PC-9 (cell line): ENCODE data around the gene NDUFS6.
"Not testable (repeated sequence)": the region's sequence is repeated elsewhere in the genome, so short reads cannot be mapped to it uniquely, and the experiment has no call there.

ENCODE experiments used
- CTCF ChIP-seq: fragments of 200-600 bp; sonication (generic); conservative IDR thresholded peaks from 2 replicates; pipeline ENCODE4 v1.6.1; 2017; ENCODE audit warnings: mixed run types, antibody characterized with exemption, mild to moderate bottlenecking, moderate library complexity
- EZH2 ChIP-seq: fragments of 200-600 bp; sonication (generic); IDR thresholded peaks from 2 replicates; pipeline ENCODE4 v1.8.0; 2017; ENCODE audit warnings: antibody characterized with exemption, low read depth

DNA sequence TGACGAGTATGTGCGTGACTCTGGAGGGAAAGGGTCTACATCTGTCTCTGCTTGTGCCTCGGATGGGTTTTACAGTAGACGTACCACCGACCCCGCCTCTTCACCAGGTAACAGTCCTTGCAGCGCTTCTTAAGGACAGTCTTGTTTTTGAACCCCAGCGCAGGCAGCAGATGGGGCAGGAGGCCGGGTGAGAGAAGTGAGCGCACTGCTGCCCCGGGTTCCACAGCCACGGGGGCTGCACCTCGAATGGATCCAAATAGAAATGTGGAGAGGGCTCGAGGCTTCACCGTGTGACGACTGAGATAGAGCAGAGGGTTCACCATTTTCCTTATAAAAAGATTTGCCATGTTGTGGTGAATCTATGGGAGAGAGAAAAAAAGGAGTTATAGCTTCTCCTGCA is 2.6 kb upstream of the NDUFS6 start:
- not testable (repeated sequence) for TF ChIP-seq CTCF, EZH2
